MCF 10A (cell line): Measurements from ENCODE around the gene PTPRN2. TPM values are rescaled to one million over a fixed set of nuclear protein-coding genes. Genes with fewer than 3 reads are reported as not detected.

ENCODE experiments used
- BruUV-seq: library from RNA; stranded (reverse); fragments of 400-500 nt; replicated peaks from 2 replicates; lab custom pipeline; 2021; lab: Mats Ljungman, UMichigan
- CTCF ChIA-PET: fragments of 300-600 bp; sonication (Branson Sonifier 250); formaldehyde crosslinking; extraction: SDS; loops from one replicate; lab custom pipeline; 2021; ENCODE audit warnings: antibody characterized with exemption, inconsistent platforms; lab: Yijun Ruan, JAX
- POLR2A ChIA-PET: fragments of 300-600, 350-650 bp; sonication (Branson Sonifier 250); formaldehyde crosslinking; extraction: SDS; loops from one replicate; lab custom pipeline; 2020; ENCODE audit warnings: antibody characterized with exemption, inconsistent platforms; lab: Yijun Ruan, JAX
- DNase-seq: peaks from one replicate; pipeline ENCODE4 v3.0.0-alpha.2; 2018; ENCODE audit not compliant: unreplicated experiment
- H3K27ac Mint-ChIP-seq: one replicate; pipeline ENCODE4 v1.8.0; 2022; ENCODE audit warnings: mild to moderate bottlenecking, low read depth, mixed read lengths; ENCODE audit not compliant: unreplicated experiment
- H3K27me3 Mint-ChIP-seq: one replicate; pipeline ENCODE4 v1.8.0; 2022; ENCODE audit warnings: mixed read lengths; ENCODE audit not compliant: insufficient read depth, unreplicated experiment
- H3K36me3 Mint-ChIP-seq: one replicate; pipeline ENCODE4 v1.8.0; 2022; ENCODE audit warnings: mild to moderate bottlenecking, moderate library complexity, mixed read lengths; ENCODE audit not compliant: insufficient read depth, unreplicated experiment
- H3K4me1 Mint-ChIP-seq: one replicate; pipeline ENCODE4 v1.8.0; 2022; ENCODE audit warnings: mixed read lengths; ENCODE audit not compliant: insufficient read depth, unreplicated experiment
- H3K4me3 Mint-ChIP-seq: one replicate; pipeline ENCODE4 v1.8.0; 2022; ENCODE audit warnings: mild to moderate bottlenecking, moderate library complexity, mixed read lengths; ENCODE audit not compliant: unreplicated experiment
- H3K9me3 Mint-ChIP-seq: one replicate; pipeline ENCODE4 v1.8.0; 2022; ENCODE audit warnings: mixed read lengths; ENCODE audit not compliant: unreplicated experiment
- CTCF ChIP-seq: fragments of 200-600 bp; IDR thresholded peaks from one replicate; pipeline ENCODE4 v1.8.0; 2022; ENCODE audit warnings: antibody characterized with exemption, mild to moderate bottlenecking; ENCODE audit not compliant: unreplicated experiment
- intact Hi-C: fragments of 100-400 bp; cut with micrococcal nuclease; formaldehyde crosslinking; loops from 2 replicates; pipeline ENCODE4 v1.14.1; 2022
- total RNA-seq: library from RNA; stranded (reverse); gene quantifications from 2 replicates; pipeline ENCODE4 v1.2.3, GENCODE V29; 2022

The PTPRN2 gene
- total RNA-seq, 1 experiment from 2014 or later: 4.5 TPM

GRCh38 chr7:158396301-158396905 is 191.2 kb downstream of the PTPRN2 start:
- BruUV-seq: no TSS peak
- ChIA-PET CTCF (interaction anchor here (0.9 to 2.1 kb wide), 9 partner anchors 9 to 42 kb away, joined by 3 to 11 read pairs (median 5); no protein-coding TSS in a partner anchor), POLR2A (interaction anchor here (0.7 to 5.1 kb wide), 4 partner anchors 11 to 37 kb away, joined by 3 to 29 read pairs (median 6); no protein-coding TSS in a partner anchor)
- H3K4me1 Mint-ChIP-seq: peaks cover 18% of the 10 kb centered on the region
- intact Hi-C loops: no loop called here
- no peak for DNase-seq
- no peaks in the 10 kb centered on the region for H3K27me3 Mint-ChIP-seq
- H3K4me3 Mint-ChIP-seq: peak overlapping the region; percentile 38
- no peak for TF ChIP-seq CTCF
- peaks cover 16% of the 10 kb centered on the region for H3K9me3 Mint-ChIP-seq
- peaks cover 8% of the 10 kb centered on the region for H3K36me3 Mint-ChIP-seq
- H3K27ac Mint-ChIP-seq: peak overlapping the region; percentile 85

GRCh38 chr7:158395780-158396278 is 191.8 kb downstream of the PTPRN2 start:
- intact Hi-C loops: no loop called here
- no peak overlapping the region for H3K4me3 Mint-ChIP-seq
- ChIA-PET CTCF (interaction anchor here (0.7 to 2.1 kb wide), 6 partner anchors 12 to 41 kb away, joined by 3 to 11 read pairs (median 4); no protein-coding TSS in a partner anchor), POLR2A (interaction anchor here (1.2 to 5.1 kb wide), 2 partner anchors 11 to 37 kb away, joined by 6 to 29 read pairs; no protein-coding TSS in a partner anchor)
- H3K9me3 Mint-ChIP-seq: peaks cover 16% of the 10 kb centered on the region
- peaks cover 6% of the 10 kb centered on the region for H3K27me3 Mint-ChIP-seq
- peaks cover 16% of the 10 kb centered on the region for H3K4me1 Mint-ChIP-seq
- TF ChIP-seq CTCF: no peak
- peak; percentile 47 for DNase-seq
- BruUV-seq: no TSS peak
- peak overlapping the region; percentile 64 for H3K27ac Mint-ChIP-seq
- peaks cover 8% of the 10 kb centered on the region for H3K36me3 Mint-ChIP-seq

- Mint-ChIP-seq H3K4me3 (no peak overlapping the region), H3K27me3 (peaks cover 10% of the 10 kb centered on the region), H3K4me1 (peaks cover 16% of the 10 kb centered on the region), H3K36me3 (peaks cover 8% of the 10 kb centered on the region), H3K9me3 (peaks cover 16% of the 10 kb centered on the region), H3K27ac (no peak overlapping the region)
- no peak for TF ChIP-seq CTCF
- DNase-seq: no peak
- no TSS peak for BruUV-seq
- CTCF ChIA-PET: interaction anchor here (0.7 to 1.3 kb wide), 2 partner anchors 13 to 40 kb away, joined by 4 to 5 read pairs; no protein-coding TSS in a partner anchor
- intact Hi-C loops: no loop called here
- POLR2A ChIA-PET: interaction anchor here (1.2 to 5.1 kb wide), 2 partner anchors 10 to 38 kb away, joined by 6 to 29 read pairs; no protein-coding TSS in a partner anchor
These were observed 192.3 kb downstream of the PTPRN2 start for GRCh38 chr7:158395349-158395748.

GRCh38 chr7:158394936-158395335 is 192.7 kb downstream of the PTPRN2 start:
- peaks cover 16% of the 10 kb centered on the region for H3K9me3 Mint-ChIP-seq
- ChIA-PET POLR2A (no interaction called here), CTCF (no interaction called here)
- intact Hi-C loops: no loop called here
- peak; percentile 48 for DNase-seq
- H3K36me3 Mint-ChIP-seq: peaks cover 8% of the 10 kb centered on the region
- no TSS peak for BruUV-seq
- TF ChIP-seq CTCF: peak; percentile 84
- H3K4me3 Mint-ChIP-seq: no peak overlapping the region
- no peak overlapping the region for H3K27ac Mint-ChIP-seq
- H3K27me3 Mint-ChIP-seq: peaks cover 10% of the 10 kb centered on the region
- peaks cover 16% of the 10 kb centered on the region for H3K4me1 Mint-ChIP-seq
